HEK293T (cell line): Measurements from ENCODE around the gene RAB3IL1.
"Not testable (repeated sequence)": the region's sequence is repeated elsewhere in the genome, so short reads cannot be mapped to it uniquely, and the experiment has no call there.

Source experiments
- CTBP1 ChIP-seq: fragments of 450-650 bp; IDR thresholded peaks from 2 replicates; pipeline ENCODE4 v1.6.1; 2016; ENCODE audit warnings: borderline replicate concordance
- ELF4 ChIP-seq: fragments of 450-650 bp; IDR thresholded peaks from 2 replicates; pipeline ENCODE4 v1.6.1; 2017; ENCODE audit warnings: antibody characterized with exemption
- FOXA1 ChIP-seq: fragments of 450-650 bp; IDR thresholded peaks from 2 replicates; pipeline ENCODE4 v1.6.1; 2016; ENCODE audit warnings: mild to moderate bottlenecking
- FOXK2 ChIP-seq: fragments of 450-650 bp; IDR thresholded peaks from 2 replicates; pipeline ENCODE4 v1.6.1; 2016; ENCODE audit warnings: mild to moderate bottlenecking
- FOXM1 ChIP-seq: fragments of 450-650 bp; IDR thresholded peaks from 2 replicates; pipeline ENCODE4 v1.6.1; 2017; ENCODE audit warnings: mild to moderate bottlenecking, borderline replicate concordance
- L3MBTL2 ChIP-seq: fragments of 450-650 bp; conservative IDR thresholded peaks from 2 replicates; pipeline ENCODE4 v1.6.1; 2016; ENCODE audit warnings: mild to moderate bottlenecking
- LEF1 ChIP-seq: fragments of 450-650 bp; IDR thresholded peaks from 2 replicates; pipeline ENCODE4 v1.6.1; 2017; ENCODE audit warnings: mild to moderate bottlenecking, borderline replicate concordance
- SP1 ChIP-seq: fragments of 450-650 bp; IDR thresholded peaks from 2 replicates; pipeline ENCODE4 v1.6.1; 2017
- ZNF384 ChIP-seq: fragments of 450-650 bp; IDR thresholded peaks from 2 replicates; pipeline ENCODE4 v1.6.1; 2016
- TF ChIP-seq, protein P1 (sequence below): fragments of 450-650 bp; IDR thresholded peaks from 2 replicates; pipeline ENCODE4 v1.6.1; 2016

DNA sequence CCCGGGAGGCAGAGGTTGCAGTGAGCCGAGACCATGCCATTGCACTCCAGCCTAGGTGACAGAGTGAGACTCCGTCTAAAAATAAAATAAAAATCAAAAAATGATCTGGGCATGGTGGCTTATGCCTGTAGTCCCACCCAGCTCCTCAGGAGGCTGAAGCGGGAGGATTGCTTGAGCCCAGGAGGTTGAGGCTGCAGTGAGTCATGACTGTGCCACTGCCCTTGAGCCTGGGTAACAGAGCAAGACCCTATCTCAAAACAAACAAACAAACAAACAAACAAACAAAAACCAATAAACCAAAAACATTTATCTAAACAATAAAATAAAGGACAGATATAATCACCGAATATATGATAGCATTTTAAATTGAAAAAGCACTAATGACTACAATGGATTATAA lies 36.3 kb upstream of the RAB3IL1 start:
- not testable (repeated sequence) for TF ChIP-seq SP1, FOXA1, FOXK2, LEF1, ELF4, ZNF384, L3MBTL2, CTBP1, FOXM1
- TF ChIP-seq, protein P1, sequence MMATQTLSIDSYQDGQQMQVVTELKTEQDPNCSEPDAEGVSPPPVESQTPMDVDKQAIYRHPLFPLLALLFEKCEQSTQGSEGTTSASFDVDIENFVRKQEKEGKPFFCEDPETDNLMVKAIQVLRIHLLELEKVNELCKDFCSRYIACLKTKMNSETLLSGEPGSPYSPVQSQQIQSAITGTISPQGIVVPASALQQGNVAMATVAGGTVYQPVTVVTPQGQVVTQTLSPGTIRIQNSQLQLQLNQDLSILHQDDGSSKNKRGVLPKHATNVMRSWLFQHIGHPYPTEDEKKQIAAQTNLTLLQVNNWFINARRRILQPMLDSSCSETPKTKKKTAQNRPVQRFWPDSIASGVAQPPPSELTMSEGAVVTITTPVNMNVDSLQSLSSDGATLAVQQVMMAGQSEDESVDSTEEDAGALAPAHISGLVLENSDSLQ: not testable (repeated sequence)
